WTC11 (cell line): ENCODE measurements around the gene CRYZL1. TPM values are rescaled to one million over a fixed set of nuclear protein-coding genes. Genes with fewer than 3 reads are reported as not detected.

Experiments used
- ATAC-seq: fragments of 200-7000 bp; cut with Tn5 transposase; 2 replicates; pipeline ENCODE4 v1.10.0; 2021; ENCODE audit warnings: mild to moderate bottlenecking, moderate library complexity
- CTCF ChIA-PET: fragments of 300-600 bp; sonication (Branson Sonifier 250); formaldehyde crosslinking; loops from one replicate; lab custom pipeline; 2021; ENCODE audit warnings: antibody characterized with exemption; lab: Charles Lee
- POLR2A ChIA-PET: fragments of 350-600 bp; sonication (Branson Sonifier 250); formaldehyde crosslinking; loops from one replicate; lab custom pipeline; 2021; ENCODE audit warnings: antibody characterized with exemption; lab: Charles Lee
- DNase-seq: peaks from one replicate; pipeline ENCODE4 v3.0.0; 2021; ENCODE audit warnings: low spot score
- H3K27ac Mint-ChIP-seq: 2 replicates; pipeline ENCODE4 v1.8.0; 2021; ENCODE audit warnings: mixed read lengths
- H3K27me3 Mint-ChIP-seq: 2 replicates; pipeline ENCODE4 v1.8.0; 2021; ENCODE audit warnings: low read depth, mild to moderate bottlenecking, moderate library complexity, mixed read lengths
- H3K36me3 Mint-ChIP-seq: 2 replicates; pipeline ENCODE4 v1.8.0; 2021; ENCODE audit warnings: mixed read lengths
- H3K4me1 Mint-ChIP-seq: 2 replicates; pipeline ENCODE4 v1.8.0; 2022; ENCODE audit warnings: mixed read lengths
- H3K4me3 Mint-ChIP-seq: 2 replicates; pipeline ENCODE4 v1.8.0; 2021; ENCODE audit warnings: mild to moderate bottlenecking, moderate library complexity, mixed read lengths
- H3K9me3 Mint-ChIP-seq: 2 replicates; pipeline ENCODE4 v1.8.0; 2021; ENCODE audit warnings: mixed read lengths
- ATF2 ChIP-seq: sonication (generic); formaldehyde crosslinking; IDR thresholded peaks from 2 replicates; pipeline ENCODE4 v1.8.1; 2022; ENCODE audit warnings: low read depth, missing genetic modification reagents, borderline replicate concordance
- EMX1 ChIP-seq: fragments of 250-450 bp; sonication (Bioruptor Pico); IDR thresholded peaks from 2 replicates; pipeline ENCODE4 v1.8.0; 2021; ENCODE audit warnings: mild to moderate bottlenecking
- ERG ChIP-seq: fragments of 250-450 bp; sonication (Bioruptor Pico); IDR thresholded peaks from 2 replicates; pipeline ENCODE4 v1.8.0; 2021; ENCODE audit warnings: mild to moderate bottlenecking
- ESRRA ChIP-seq: sonication (generic); formaldehyde crosslinking; IDR thresholded peaks from 2 replicates; pipeline ENCODE4 v1.8.1; 2022; ENCODE audit warnings: mild to moderate bottlenecking, missing genetic modification reagents, borderline replicate concordance
- ETV6 ChIP-seq: sonication (generic); formaldehyde crosslinking; IDR thresholded peaks from 2 replicates; pipeline ENCODE4 v1.8.1; 2022; ENCODE audit warnings: mild to moderate bottlenecking, missing genetic modification reagents
- GABPB1 ChIP-seq: sonication (generic); formaldehyde crosslinking; IDR thresholded peaks from 2 replicates; pipeline ENCODE4 v1.8.1; 2023; ENCODE audit warnings: mild to moderate bottlenecking, missing genetic modification reagents
- GRHL2 ChIP-seq: fragments of 250-450 bp; sonication (Bioruptor Pico); IDR thresholded peaks from 2 replicates; pipeline ENCODE4 v1.8.0; 2022; ENCODE audit warnings: mild to moderate bottlenecking, moderate library complexity; ENCODE audit not compliant: insufficient replicate concordance, severe bottlenecking
- JUN ChIP-seq: sonication (generic); formaldehyde crosslinking; IDR thresholded peaks from 2 replicates; pipeline ENCODE4 v1.8.0; 2023; ENCODE audit warnings: mild to moderate bottlenecking, missing genetic modification reagents
- MAX ChIP-seq: sonication (generic); formaldehyde crosslinking; IDR thresholded peaks from 2 replicates; pipeline ENCODE4 v1.8.0; 2022; ENCODE audit warnings: mild to moderate bottlenecking, missing genetic modification reagents
- MYBL2 ChIP-seq: sonication (generic); formaldehyde crosslinking; IDR thresholded peaks from 2 replicates; pipeline ENCODE4 v1.8.1; 2023; ENCODE audit warnings: mild to moderate bottlenecking, moderate library complexity, missing genetic modification reagents
- NFATC4 ChIP-seq: fragments of 250-450 bp; sonication (Bioruptor Pico); IDR thresholded peaks from 2 replicates; pipeline ENCODE4 v1.9.0; 2021; ENCODE audit warnings: mild to moderate bottlenecking
- NR3C1 ChIP-seq: sonication (generic); formaldehyde crosslinking; conservative IDR thresholded peaks from 2 replicates; pipeline ENCODE4 v1.8.1; 2023; ENCODE audit warnings: low read depth, mild to moderate bottlenecking, missing genetic modification reagents
- TCF7 ChIP-seq: sonication (generic); formaldehyde crosslinking; IDR thresholded peaks from 2 replicates; pipeline ENCODE4 v1.8.0; 2022; ENCODE audit warnings: mild to moderate bottlenecking, low read depth, missing genetic modification reagents, moderate library complexity
- USF2 ChIP-seq: sonication (generic); formaldehyde crosslinking; IDR thresholded peaks from 2 replicates; pipeline ENCODE4 v1.8.1; 2023; ENCODE audit warnings: mild to moderate bottlenecking, missing genetic modification reagents, moderate library complexity
- ZNF219 ChIP-seq: sonication (generic); formaldehyde crosslinking; IDR thresholded peaks from 2 replicates; pipeline ENCODE4 v1.8.0; 2023; ENCODE audit warnings: missing genetic modification reagents, mild to moderate bottlenecking, borderline replicate concordance
- ZNF232 ChIP-seq: sonication (generic); formaldehyde crosslinking; IDR thresholded peaks from 2 replicates; pipeline ENCODE4 v1.8.0; 2022; ENCODE audit warnings: mild to moderate bottlenecking, missing genetic modification reagents
- ZNF425 ChIP-seq: fragments of 250-450 bp; sonication (Bioruptor Pico); conservative IDR thresholded peaks from 2 replicates; pipeline ENCODE4 v1.9.0; 2021; ENCODE audit warnings: mild to moderate bottlenecking
- ZNF512 ChIP-seq: sonication (generic); formaldehyde crosslinking; IDR thresholded peaks from 2 replicates; pipeline ENCODE4 v1.8.1; 2022; ENCODE audit warnings: missing genetic modification reagents, borderline replicate concordance
- ZSCAN18 ChIP-seq: fragments of 250-450 bp; sonication (Bioruptor Pico); IDR thresholded peaks from 2 replicates; pipeline ENCODE4 v2.1.2; 2022; ENCODE audit warnings: mild to moderate bottlenecking, moderate library complexity
- total RNA-seq: library from RNA; stranded (reverse); gene quantifications from 3 replicates; pipeline ENCODE4 v1.2.3, GENCODE V29; 2021

Gene CRYZL1
- total RNA-seq, 1 experiment from 2014 or later = 21.9 TPM

- TF ChIP-seq JUN = no peak
Observed at GRCh38 chr21:33667636-33668035, 26.1 kb upstream of the CRYZL1 start (continued).

- H3K27me3 Mint-ChIP-seq = no peaks in the 10 kb centered on the region
- H3K4me3 Mint-ChIP-seq = no peak overlapping the region
- H3K9me3 Mint-ChIP-seq = peaks cover under 1% of the 10 kb centered on the region; the same call in 1 of the 2 replicates
- peaks cover 40% of the 10 kb centered on the region for H3K4me1 Mint-ChIP-seq
- TF ChIP-seq GRHL2 (CRISPR knock-in tag) = no peak
- no peak for TF ChIP-seq MAX
- TF ChIP-seq ZNF512 (CRISPR knock-in tag) = no peak
- TF ChIP-seq EMX1 (CRISPR knock-in tag) = no peak
- TF ChIP-seq ZNF232 (CRISPR knock-in tag) = no peak
- no peak for TF ChIP-seq ESRRA (CRISPR knock-in tag)
- TF ChIP-seq MYBL2 (CRISPR knock-in tag) = no peak
- H3K36me3 Mint-ChIP-seq = 0 out of 2 replicates have a peak, but pooled peaks cover under 1% of the 10 kb centered on the region
- no peak overlapping the region for H3K27ac Mint-ChIP-seq
- CTCF ChIA-PET = interaction anchor here (1.5 kb wide), 1 partner anchor 60 kb away, joined by 4 read pairs; no protein-coding TSS in a partner anchor
- POLR2A ChIA-PET = no interaction called here
- no peak for ATAC-seq
- no peak for DNase-seq
Observed at GRCh38 chr21:33666153-33666552, 24.6 kb upstream of the CRYZL1 start.

GRCh38 chr21:33664135-33664534, 22.6 kb upstream of the CRYZL1 start:
- CTCF ChIA-PET = interaction anchor here (1.6 kb wide), 1 partner anchor 13 kb away, joined by 6 read pairs; no protein-coding TSS in a partner anchor
- no peak overlapping the region for H3K4me3 Mint-ChIP-seq
- TF ChIP-seq USF2 (CRISPR knock-in tag) (peak; percentile 43; the same call in 1 of the 2 replicates), ZNF512 (CRISPR knock-in tag) (no peak)
- POLR2A ChIA-PET = no interaction called here
- peak overlapping the region; percentile 64 for H3K27ac Mint-ChIP-seq
- H3K4me1 Mint-ChIP-seq = peaks cover 37% of the 10 kb centered on the region
- ATAC-seq (peak; percentile 60; the same call in 1 of the 2 replicates), DNase-seq (no peak)
- peaks cover 8% of the 10 kb centered on the region; the same call in 1 of the 2 replicates for H3K9me3 Mint-ChIP-seq
- 0 out of 2 replicates have a peak, but pooled peaks cover 4% of the 10 kb centered on the region for H3K36me3 Mint-ChIP-seq
- H3K27me3 Mint-ChIP-seq = no peaks in the 10 kb centered on the region

- ATAC-seq = no peak
- Mint-ChIP-seq H3K27me3 (no peaks in the 10 kb centered on the region), H3K4me1 (peaks cover 39% of the 10 kb centered on the region), H3K27ac (no peak overlapping the region), H3K4me3 (no peak overlapping the region), H3K9me3 (peaks cover 8% of the 10 kb centered on the region; the same call in 1 of the 2 replicates), H3K36me3 (0 out of 2 replicates have a peak, but pooled peaks cover 4% of the 10 kb centered on the region)
- ChIA-PET CTCF (no interaction called here), POLR2A (no interaction called here)
- no peak for DNase-seq
- TF ChIP-seq NR3C1 (CRISPR knock-in tag) = no peak
- TF ChIP-seq ZSCAN18 (CRISPR knock-in tag) = no peak
- no peak for TF ChIP-seq ETV6 (CRISPR knock-in tag)
- no peak for TF ChIP-seq ZNF425 (CRISPR knock-in tag)
- no peak for TF ChIP-seq TCF7
- no peak for TF ChIP-seq ZNF219 (CRISPR knock-in tag)
- TF ChIP-seq GABPB1 (CRISPR knock-in tag) = no peak
- TF ChIP-seq NFATC4 (CRISPR knock-in tag) = no peak
- no peak for TF ChIP-seq ERG (CRISPR knock-in tag)
- TF ChIP-seq ATF2 (CRISPR knock-in tag) = no peak
Observed at GRCh38 chr21:33663241-33663640, 21.7 kb upstream of the CRYZL1 start.
